Lung (tissue), 12 donors: ENCODE data around the gene CTU2. TPM values are rescaled to one million over a fixed set of nuclear protein-coding genes. Genes with fewer than 3 reads are reported as not detected.

Experiments
- ATAC-seq: fragments of 200-7000 bp; cut with Tn5 transposase; one replicate; pipeline ENCODE4 v1.9.1; 2020; ENCODE audit warnings: moderate number of reproducible peaks; ENCODE audit not compliant: insufficient read depth, low FRiP score
- DNase-seq, 3 donors: peaks; one replicate each; pipeline ENCODE4 v3.0.0-alpha.2; 2013 to 2017
- H3K27ac ChIP-seq, 2 donors: one replicate each; pipeline ENCODE4 v1.5.1; 2013; ENCODE audit warnings: mild to moderate bottlenecking in 2 of 2, moderate library complexity in 2 of 2, control low read depth in 1 of 2, inconsistent platforms in 1 of 2, low read depth in 1 of 2, low read length in 1 of 2
- H3K27me3 ChIP-seq, 3 donors: one replicate each; pipeline ENCODE4 v1.5.1; 2013; ENCODE audit warnings: low read length in 2 of 3; ENCODE audit not compliant: control insufficient read depth in 3 of 3, insufficient read depth in 3 of 3
- H3K36me3 ChIP-seq, 4 donors: one replicate each; pipeline ENCODE4 v1.5.1; 2013; ENCODE audit warnings: low read length in 4 of 4, mild to moderate bottlenecking in 1 of 4, moderate library complexity in 1 of 4; ENCODE audit not compliant: control insufficient read depth in 4 of 4, insufficient read depth in 4 of 4
- H3K4me1 ChIP-seq, 5 donors: one replicate each; pipeline ENCODE4 v1.5.1; 2013; ENCODE audit warnings: low read length in 5 of 5, mild to moderate bottlenecking in 2 of 5, moderate library complexity in 1 of 5; ENCODE audit not compliant: control insufficient read depth in 5 of 5, insufficient read depth in 5 of 5
- H3K4me3 ChIP-seq: one replicate; pipeline ENCODE4 v1.5.1; 2013; ENCODE audit warnings: mild to moderate bottlenecking, control low read depth, moderate library complexity
- H3K9ac ChIP-seq, 2 donors: one replicate each; pipeline ENCODE4 v1.5.1; 2013; ENCODE audit warnings: low read length in 2 of 2, control low read depth in 1 of 2; ENCODE audit not compliant: insufficient read depth in 1 of 2
- H3K9me3 ChIP-seq, 4 donors: one replicate each; pipeline ENCODE4 v1.5.1; 2013; ENCODE audit warnings: low read length in 3 of 4, mild to moderate bottlenecking in 1 of 4, moderate library complexity in 1 of 4; ENCODE audit not compliant: control insufficient read depth in 4 of 4, insufficient read depth in 3 of 4
- WGBS, 2 donors: extraction: QIAGEN DNeasy Blood & Tissue Kit; methylation state at CpG; one replicate each; pipeline ENCODE4 v1.1.7; 2013; 5-methylcytosine and 5-hydroxymethylcytosine counted together
- polyA plus RNA-seq, 2 donors: library from polyadenylated mRNA; stranded (reverse); fragments of 200-250 nt; gene quantifications; one replicate each; pipeline ENCODE4 v1.2.1, GENCODE V29; 2013
- total RNA-seq, 2 donors: library from RNA; depleted of rRNA in 1 of 2; stranded (reverse); fragments of >200 nt in 1 of 2; gene quantifications; one replicate each; pipeline ENCODE4 v1.2.1, GENCODE V29; 2014 to 2021
- TF ChIP-seq, protein P1 (sequence below): IDR thresholded peaks from 2 replicates; pipeline ENCODE4 v1.5.1; 2012; ENCODE audit warnings: mild to moderate bottlenecking; ENCODE audit errors: control extremely low read depth, extremely low read depth
- donor health status: control.
- donor health status: control.
- donor health status: Bipolar disorder and iron deficiency.
- donor health status: healthy.
- donor health status: DM: yes; HTN: yes; CAD: no.

CTU2 gene
- total and polyA plus RNA-seq, 4 donors, result 5.7 to 23.4 (median 18.3) TPM

DNA sequence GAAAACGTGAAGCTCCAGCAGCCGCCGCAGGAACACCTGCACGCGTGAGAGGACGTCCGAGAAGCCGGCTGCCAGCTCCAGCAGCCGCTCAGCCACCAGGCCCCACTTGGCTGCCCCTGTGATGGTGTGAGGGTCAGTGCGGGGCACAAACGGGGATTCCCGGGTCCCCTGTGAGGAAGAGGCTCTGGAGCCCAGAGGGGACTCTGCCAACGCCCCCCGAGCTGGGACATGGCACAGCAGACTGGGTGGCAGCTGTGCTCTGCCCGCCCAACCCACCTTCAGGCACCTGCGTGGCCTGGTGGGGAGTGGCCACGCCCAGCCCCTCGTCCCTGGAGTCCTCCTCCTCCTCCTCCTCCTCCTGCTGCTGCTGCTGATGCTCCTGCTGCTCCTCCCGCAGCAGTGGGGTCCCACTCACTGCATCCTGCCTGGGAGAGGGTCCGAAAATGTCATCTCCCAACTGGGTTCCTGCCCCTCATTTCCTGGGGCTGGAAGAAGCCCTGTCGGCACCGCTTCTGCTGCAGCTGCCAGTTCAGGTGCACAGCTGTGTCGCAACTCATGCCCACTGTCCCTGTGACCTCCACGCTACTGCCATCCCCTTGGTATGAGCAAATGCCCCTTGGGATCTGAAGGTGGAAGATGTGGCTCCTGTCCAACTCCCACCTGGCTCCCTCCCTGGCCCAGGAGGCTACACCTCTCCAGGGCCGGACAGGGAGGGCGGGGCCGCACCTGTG, 27.5 kb downstream of the CTU2 start:
- Histone ChIP-seq H3K27ac (no peak overlapping the region), H3K9ac (no peak overlapping the region), H3K4me1 (no peaks in the 10 kb centered on the region), H3K4me3 (no peak overlapping the region), H3K9me3 (no peaks in the 10 kb centered on the region), H3K36me3 (peaks cover 0 to 79% (median 15%) of the 10 kb centered on the region in 4 donors), H3K27me3 (no peaks in the 10 kb centered on the region)
- no peak for DNase-seq
- TF ChIP-seq, protein P1, sequence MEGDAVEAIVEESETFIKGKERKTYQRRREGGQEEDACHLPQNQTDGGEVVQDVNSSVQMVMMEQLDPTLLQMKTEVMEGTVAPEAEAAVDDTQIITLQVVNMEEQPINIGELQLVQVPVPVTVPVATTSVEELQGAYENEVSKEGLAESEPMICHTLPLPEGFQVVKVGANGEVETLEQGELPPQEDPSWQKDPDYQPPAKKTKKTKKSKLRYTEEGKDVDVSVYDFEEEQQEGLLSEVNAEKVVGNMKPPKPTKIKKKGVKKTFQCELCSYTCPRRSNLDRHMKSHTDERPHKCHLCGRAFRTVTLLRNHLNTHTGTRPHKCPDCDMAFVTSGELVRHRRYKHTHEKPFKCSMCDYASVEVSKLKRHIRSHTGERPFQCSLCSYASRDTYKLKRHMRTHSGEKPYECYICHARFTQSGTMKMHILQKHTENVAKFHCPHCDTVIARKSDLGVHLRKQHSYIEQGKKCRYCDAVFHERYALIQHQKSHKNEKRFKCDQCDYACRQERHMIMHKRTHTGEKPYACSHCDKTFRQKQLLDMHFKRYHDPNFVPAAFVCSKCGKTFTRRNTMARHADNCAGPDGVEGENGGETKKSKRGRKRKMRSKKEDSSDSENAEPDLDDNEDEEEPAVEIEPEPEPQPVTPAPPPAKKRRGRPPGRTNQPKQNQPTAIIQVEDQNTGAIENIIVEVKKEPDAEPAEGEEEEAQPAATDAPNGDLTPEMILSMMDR, result no peak
- WGBS, 2 donors, result 90 to 92% methylated on average over 27 of the region's 27 CpGs
- no peak for ATAC-seq

DNA sequence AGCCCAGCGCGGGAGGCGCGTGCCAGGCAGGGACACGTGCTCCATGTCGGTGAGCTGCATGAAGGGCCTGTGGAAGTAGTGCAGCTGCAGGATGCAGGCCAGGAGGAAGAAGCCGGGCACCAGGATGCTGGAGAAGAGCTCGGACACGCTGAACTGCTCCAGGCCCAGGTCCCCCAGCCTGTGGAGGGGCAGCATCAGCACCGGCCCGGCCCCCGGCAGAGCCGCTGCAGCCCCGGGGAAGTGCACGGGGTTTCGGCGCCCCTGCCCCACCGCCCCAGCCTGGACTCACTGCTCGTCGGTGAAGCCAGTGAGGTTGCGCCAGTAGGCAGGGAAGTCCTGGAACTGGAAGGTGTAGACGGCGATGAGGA, 28.0 kb downstream of the CTU2 start:
- DNase-seq (no peak), ATAC-seq (no peak)
- WGBS, 2 donors, result 94% methylated on average over 22 to 23 of the region's 23 CpGs
- no peak overlapping the region for H3K9ac ChIP-seq
- no peak overlapping the region for H3K27ac ChIP-seq
- peaks cover 0 to 81% (median 15%) of the 10 kb centered on the region in 4 donors for H3K36me3 ChIP-seq
- no peaks in the 10 kb centered on the region for H3K9me3 ChIP-seq
- no peak overlapping the region for H3K4me3 ChIP-seq
- no peaks in the 10 kb centered on the region for H3K4me1 ChIP-seq
- H3K27me3 ChIP-seq, result no peaks in the 10 kb centered on the region
- TF ChIP-seq, protein P1, result no peak

DNA sequence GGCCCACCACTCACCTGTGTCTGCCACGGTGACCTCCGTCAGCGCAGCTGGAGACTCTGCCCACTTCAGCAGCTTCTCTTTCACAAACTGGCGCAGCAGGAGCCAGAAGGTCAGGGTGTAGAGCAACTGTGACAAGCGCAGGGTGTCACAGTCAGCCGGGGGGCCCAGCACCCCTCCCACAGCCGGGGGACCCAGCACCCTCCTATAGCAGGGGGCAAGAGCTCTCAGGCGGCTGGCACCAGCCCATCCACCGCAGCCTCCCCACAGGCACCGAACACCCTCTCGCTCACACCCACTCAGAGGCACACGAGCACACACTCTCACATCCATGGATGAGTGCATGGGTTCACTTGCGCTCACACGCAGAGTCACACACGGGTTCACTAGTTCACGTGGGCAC, 28.8 kb downstream of the CTU2 start:
- Histone ChIP-seq H3K27me3 (no peaks in the 10 kb centered on the region), H3K4me3 (no peak overlapping the region), H3K27ac (no peak overlapping the region), H3K36me3 (peaks cover 0 to 80% (median 13%) of the 10 kb centered on the region in 4 donors), H3K9me3 (no peaks in the 10 kb centered on the region), H3K4me1 (no peaks in the 10 kb centered on the region), H3K9ac (no peak overlapping the region)
- ATAC-seq, result no peak
- 93 to 97% methylated on average over 16 of the region's 16 CpGs for WGBS, 2 donors
- TF ChIP-seq, protein P1, result no peak
- DNase-seq, result no peak

DNA sequence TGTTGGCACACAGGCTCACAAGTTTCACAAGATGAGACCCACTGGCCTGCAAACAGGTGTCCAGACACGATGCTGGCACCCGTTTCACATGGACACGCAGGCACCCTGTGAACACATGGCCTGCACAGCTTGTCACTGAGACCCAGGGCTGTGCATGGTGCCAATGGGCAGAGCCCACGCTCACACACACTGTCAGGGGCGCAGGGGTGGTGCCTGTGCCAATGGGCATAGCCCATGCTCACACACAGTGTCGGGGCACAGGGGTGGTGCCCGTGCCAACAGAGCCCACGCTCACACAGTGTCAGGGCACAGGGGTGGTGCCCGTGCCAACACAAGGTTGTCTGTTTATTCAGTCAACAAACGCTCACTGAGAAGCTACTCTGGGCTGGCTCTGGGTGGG, 29.3 kb downstream of the CTU2 start:
- 94 to 98% methylated on average over 10 of the region's 10 CpGs for whole genome bisulfite sequencing, 2 donors
- Histone ChIP-seq H3K4me1 (no peaks in the 10 kb centered on the region), H3K4me3 (no peak overlapping the region), H3K27ac (no peak overlapping the region), H3K36me3 (peaks cover 0 to 83% (median 13%) of the 10 kb centered on the region in 4 donors), H3K27me3 (no peaks in the 10 kb centered on the region), H3K9me3 (no peaks in the 10 kb centered on the region), H3K9ac (no peak overlapping the region)
- DNase-seq (no peak), ATAC-seq (no peak)
- TF ChIP-seq, protein P1, result no peak
